HUES48 (cell line): ENCODE results near the gene SPATA6.

Experiments used
- H3K27ac ChIP-seq: one replicate; pipeline ENCODE4 v1.7.0; 2013; ENCODE audit warnings: low read depth, low read length, inconsistent platforms
- H3K27me3 ChIP-seq: 2 replicates; pipeline ENCODE4 v1.6.1; 2013; ENCODE audit warnings: mild to moderate bottlenecking, low read length; ENCODE audit not compliant: control insufficient read depth, insufficient read depth
- H3K36me3 ChIP-seq: 2 replicates; pipeline ENCODE4 v1.6.1; 2013; ENCODE audit warnings: low read length; ENCODE audit not compliant: control insufficient read depth, insufficient read depth
- H3K4me1 ChIP-seq: 2 replicates; pipeline ENCODE4 v1.6.1; 2013; ENCODE audit warnings: mild to moderate bottlenecking, low read length; ENCODE audit not compliant: control insufficient read depth, insufficient read depth
- H3K4me3 ChIP-seq: 2 replicates; pipeline ENCODE4 v1.5.1; 2013; ENCODE audit warnings: mild to moderate bottlenecking, low read depth, low read length
- H3K9ac ChIP-seq: 2 replicates; pipeline ENCODE4 v1.6.1; 2013; ENCODE audit warnings: mild to moderate bottlenecking, low read depth, low read length, moderate library complexity
- H3K9me3 ChIP-seq: 2 replicates; pipeline ENCODE4 v1.6.1; 2013; ENCODE audit warnings: low read length; ENCODE audit not compliant: control insufficient read depth, insufficient read depth

Gene SPATA6

GRCh38 chr1:48414264-48414663 is 57.7 kb downstream of the SPATA6 start:
- no peak overlapping the region for H3K4me3 ChIP-seq

DNA sequence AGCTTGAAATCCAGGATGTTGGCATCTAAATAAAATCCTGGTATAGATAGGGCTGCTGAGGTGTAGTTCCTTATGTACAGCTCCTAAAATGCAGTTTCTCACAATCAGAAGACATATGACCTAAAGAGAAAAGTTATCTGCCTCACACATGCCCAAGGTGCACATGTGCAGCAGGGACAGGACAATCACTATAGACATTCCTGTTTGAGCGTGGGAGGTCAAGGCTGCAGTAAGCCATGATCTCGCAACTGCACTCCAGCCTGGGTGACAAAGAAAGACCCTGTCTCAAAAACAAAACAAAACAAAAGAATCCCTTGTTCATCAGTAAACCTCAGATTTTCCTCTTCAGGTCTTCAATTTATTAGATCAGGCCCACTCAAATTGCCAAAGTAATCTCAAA is 66.1 kb downstream of the SPATA6 start:
- Histone ChIP-seq H3K27me3 (no peaks in the 10 kb centered on the region), H3K4me3 (no peak overlapping the region), H3K36me3 (no peaks in the 10 kb centered on the region), H3K9ac (no peak overlapping the region), H3K27ac (no peak overlapping the region), H3K9me3 (no peaks in the 10 kb centered on the region), H3K4me1 (0 out of 2 replicates have a peak, but pooled peaks cover 3% of the 10 kb centered on the region)

More at GRCh38 chr1:48414264-48414663, 57.7 kb downstream of the SPATA6 start:
- Histone ChIP-seq H3K9me3 (no peaks in the 10 kb centered on the region), H3K27me3 (no peaks in the 10 kb centered on the region), H3K27ac (no peak overlapping the region), H3K36me3 (no peaks in the 10 kb centered on the region), H3K4me1 (no peaks in the 10 kb centered on the region), H3K9ac (no peak overlapping the region)

DNA sequence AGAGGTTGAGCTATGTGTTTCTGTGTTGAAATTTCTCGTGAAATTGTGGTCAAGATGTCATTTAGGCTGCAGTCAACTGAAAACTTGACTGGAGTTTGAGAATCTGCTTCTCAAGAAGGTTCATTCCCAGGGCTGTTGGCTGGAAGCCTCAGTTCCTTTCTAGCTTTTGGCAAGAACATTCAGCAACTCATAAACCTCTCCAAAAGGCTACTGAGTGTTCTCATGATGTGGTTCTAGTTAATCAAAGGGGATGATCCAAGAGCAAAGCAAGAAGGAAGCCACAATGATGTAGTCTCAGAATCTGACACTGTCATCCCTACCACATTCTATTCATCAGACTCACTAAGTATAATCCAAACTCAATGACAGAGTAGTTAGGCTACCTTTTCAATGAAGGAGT is 66.6 kb downstream of the SPATA6 start:
- H3K4me1 ChIP-seq = 0 out of 2 replicates have a peak, but pooled peaks cover 3% of the 10 kb centered on the region
- no peak overlapping the region for H3K4me3 ChIP-seq
- H3K9ac ChIP-seq = no peak overlapping the region
- no peaks in the 10 kb centered on the region for H3K36me3 ChIP-seq
- H3K27ac ChIP-seq = no peak overlapping the region
- H3K9me3 ChIP-seq = no peaks in the 10 kb centered on the region
- H3K27me3 ChIP-seq = no peaks in the 10 kb centered on the region

DNA sequence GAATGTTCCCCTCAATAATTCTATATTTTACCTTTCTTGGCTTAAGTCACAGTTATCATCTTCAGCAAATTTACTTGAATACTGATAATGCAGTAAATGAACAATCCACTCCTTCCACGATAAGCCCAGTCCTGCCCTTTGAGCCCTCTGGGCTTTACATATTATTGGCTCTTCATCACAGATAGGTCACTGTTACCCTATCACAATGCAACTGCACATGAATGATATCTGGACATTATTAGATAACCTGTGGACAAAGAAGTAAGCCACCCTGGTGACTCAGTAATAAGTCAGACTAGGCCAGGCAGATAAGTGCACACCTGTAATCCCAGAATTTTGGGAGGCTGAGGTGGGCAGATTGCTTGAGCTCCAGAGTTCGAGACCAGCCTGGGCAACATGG is 69.4 kb downstream of the SPATA6 start:
- no peaks in the 10 kb centered on the region for H3K36me3 ChIP-seq
- no peak overlapping the region for H3K9ac ChIP-seq
- H3K4me3 ChIP-seq = no peak overlapping the region
- H3K4me1 ChIP-seq = 0 out of 2 replicates have a peak, but pooled peaks cover 3% of the 10 kb centered on the region
- no peak overlapping the region for H3K27ac ChIP-seq
- no peaks in the 10 kb centered on the region for H3K27me3 ChIP-seq
- no peaks in the 10 kb centered on the region for H3K9me3 ChIP-seq

GRCh38 chr1:48396208-48396607 is 75.8 kb downstream of the SPATA6 start:
- Histone ChIP-seq H3K27me3 (no peaks in the 10 kb centered on the region), H3K36me3 (no peaks in the 10 kb centered on the region), H3K27ac (no peak overlapping the region), H3K4me3 (no peak overlapping the region), H3K9me3 (no peaks in the 10 kb centered on the region), H3K4me1 (no peaks in the 10 kb centered on the region), H3K9ac (no peak overlapping the region)

DNA sequence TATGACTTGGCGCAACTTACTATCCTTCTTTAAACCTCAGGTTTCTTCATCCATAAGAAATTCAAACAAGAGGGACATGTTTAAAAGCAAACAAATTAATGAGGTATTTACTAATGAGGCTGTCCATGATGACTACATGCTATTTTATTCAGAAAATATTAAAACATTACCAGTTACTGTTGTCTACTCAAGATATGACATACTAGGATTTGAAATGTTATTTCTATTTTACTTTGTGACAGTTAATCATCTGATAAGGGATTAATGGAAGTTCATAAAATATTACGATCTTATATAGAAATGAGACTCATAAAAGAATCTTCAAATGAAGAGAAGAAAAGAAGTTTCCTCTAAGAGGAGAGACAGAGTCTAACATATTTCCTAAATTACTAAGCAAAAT is 80.1 kb downstream of the SPATA6 start:
- no peak overlapping the region for H3K27ac ChIP-seq

GRCh38 chr1:48387409-48387808 is 84.6 kb downstream of the SPATA6 start:
- H3K27ac ChIP-seq = no peak overlapping the region
- no peak overlapping the region for H3K4me3 ChIP-seq
- no peaks in the 10 kb centered on the region for H3K27me3 ChIP-seq
- no peaks in the 10 kb centered on the region for H3K36me3 ChIP-seq
- no peaks in the 10 kb centered on the region for H3K4me1 ChIP-seq
- no peak overlapping the region for H3K9ac ChIP-seq
- H3K9me3 ChIP-seq = no peaks in the 10 kb centered on the region

More for the DNA sequence above, 80.1 kb downstream of the SPATA6 start:
- H3K9me3 ChIP-seq = no peaks in the 10 kb centered on the region
- no peak overlapping the region for H3K4me3 ChIP-seq
- no peak overlapping the region for H3K9ac ChIP-seq
- H3K36me3 ChIP-seq = no peaks in the 10 kb centered on the region
- H3K4me1 ChIP-seq = no peaks in the 10 kb centered on the region
- no peaks in the 10 kb centered on the region for H3K27me3 ChIP-seq

- H3K9ac ChIP-seq = no peak overlapping the region
- no peaks in the 10 kb centered on the region for H3K27me3 ChIP-seq
- H3K36me3 ChIP-seq = no peaks in the 10 kb centered on the region; the same call in 1 of the 2 replicates
- H3K4me1 ChIP-seq = no peaks in the 10 kb centered on the region
- no peak overlapping the region for H3K4me3 ChIP-seq
- no peak overlapping the region for H3K27ac ChIP-seq
- H3K9me3 ChIP-seq = peaks cover 38% of the 10 kb centered on the region
These were observed 97.2 kb downstream of the SPATA6 start for GRCh38 chr1:48374785-48375184.

DNA sequence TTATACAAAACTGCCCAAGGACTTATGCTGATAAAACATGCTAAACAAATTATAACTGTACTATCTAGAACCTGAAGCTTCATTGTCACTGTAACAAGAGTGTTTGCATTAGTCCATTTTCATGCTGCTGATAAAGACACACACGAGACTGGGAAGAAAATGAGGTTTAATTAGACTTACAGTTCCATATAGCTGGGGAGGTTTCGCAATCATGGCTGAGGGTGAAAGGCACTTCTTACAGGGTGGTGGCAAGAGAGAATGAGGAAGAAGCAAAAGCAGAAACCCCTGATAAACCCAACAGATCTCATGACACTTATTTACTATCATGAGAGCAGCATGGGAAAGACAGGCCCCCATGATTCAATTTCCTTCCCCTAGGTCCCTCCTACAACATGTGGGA is 100.4 kb downstream of the SPATA6 start:
- Histone ChIP-seq H3K27me3 (no peaks in the 10 kb centered on the region), H3K36me3 (no peaks in the 10 kb centered on the region; the same call in 1 of the 2 replicates), H3K4me1 (no peaks in the 10 kb centered on the region), H3K9me3 (peaks cover 45% of the 10 kb centered on the region), H3K9ac (no peak overlapping the region), H3K4me3 (no peak overlapping the region), H3K27ac (no peak overlapping the region)

DNA sequence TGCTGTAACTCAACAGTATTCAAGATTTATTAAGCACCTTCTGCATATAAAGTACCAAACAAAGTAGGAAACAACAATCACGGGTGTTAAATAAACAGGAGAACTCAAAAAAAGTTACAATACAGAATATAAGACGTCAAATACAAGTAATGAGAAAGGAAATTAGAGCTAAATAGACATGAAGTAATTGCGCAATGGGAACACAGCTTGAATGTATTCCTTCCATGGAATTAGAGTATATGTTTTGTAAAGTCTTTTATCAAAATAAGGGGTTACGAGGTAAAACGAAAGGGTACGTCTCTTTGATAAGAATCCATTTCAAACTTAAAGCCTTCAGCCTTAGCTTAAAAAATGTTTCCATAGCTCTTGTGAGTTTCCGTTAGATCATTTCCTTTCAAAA is 109.1 kb downstream of the SPATA6 start:
- Histone ChIP-seq H3K4me1 (no peaks in the 10 kb centered on the region), H3K27ac (no peak overlapping the region), H3K27me3 (no peaks in the 10 kb centered on the region), H3K9ac (no peak overlapping the region), H3K4me3 (no peak overlapping the region), H3K9me3 (no peaks in the 10 kb centered on the region), H3K36me3 (no peaks in the 10 kb centered on the region)

DNA sequence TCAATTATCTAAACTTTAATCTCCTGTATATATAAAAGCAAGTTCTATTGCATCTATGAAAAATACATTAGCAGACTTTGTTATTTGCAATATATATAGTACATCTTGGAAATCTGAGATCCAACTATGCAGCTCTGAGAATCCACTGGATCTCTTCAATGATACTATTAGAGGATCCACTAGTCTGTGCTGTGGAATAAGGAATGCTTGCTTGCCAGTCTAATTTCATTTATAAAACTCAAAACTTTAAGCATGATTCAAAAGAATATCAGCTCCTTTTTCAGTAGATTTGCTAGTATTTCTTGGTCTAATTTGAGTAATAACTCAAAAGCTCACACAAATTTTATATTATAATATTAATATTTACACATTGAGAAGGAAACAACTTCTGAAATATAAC is 115.1 kb downstream of the SPATA6 start:
- H3K9ac ChIP-seq = no peak overlapping the region
- H3K4me1 ChIP-seq = no peaks in the 10 kb centered on the region
- no peaks in the 10 kb centered on the region for H3K9me3 ChIP-seq
- no peak overlapping the region for H3K4me3 ChIP-seq
- no peak overlapping the region for H3K27ac ChIP-seq
- no peaks in the 10 kb centered on the region for H3K27me3 ChIP-seq
- no peaks in the 10 kb centered on the region for H3K36me3 ChIP-seq

DNA sequence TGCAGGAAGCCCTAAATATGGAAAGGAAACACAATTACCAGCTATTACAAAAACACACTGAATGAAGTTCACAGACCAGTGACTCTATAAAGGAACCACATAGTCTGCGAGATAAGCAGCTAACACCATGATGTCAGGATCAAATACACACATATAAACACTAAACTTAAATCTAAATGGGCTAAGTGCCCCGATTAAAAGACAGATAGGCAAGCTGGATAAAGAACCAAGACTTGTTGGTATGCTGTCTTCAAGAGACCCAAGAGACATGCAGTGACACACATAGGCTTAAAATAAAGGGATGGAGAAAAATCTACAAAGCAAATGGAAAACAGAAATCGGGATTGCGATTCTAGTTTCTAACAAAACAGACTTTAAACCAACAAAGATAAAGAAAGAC is 127.6 kb downstream of the SPATA6 start:
- H3K27me3 ChIP-seq = no peaks in the 10 kb centered on the region
- H3K36me3 ChIP-seq = no peaks in the 10 kb centered on the region
- H3K27ac ChIP-seq = no peak overlapping the region
- no peak overlapping the region for H3K9ac ChIP-seq
- no peaks in the 10 kb centered on the region for H3K9me3 ChIP-seq
- H3K4me1 ChIP-seq = no peaks in the 10 kb centered on the region
- H3K4me3 ChIP-seq = no peak overlapping the region
